Stimulated activated CD8-positive, alpha-beta memory T cell treated with anti-CD3 and anti-CD28 coated beads, Interleukin-12 subunit alpha, Interleukin-12 subunit beta, amount 100 ng/mL, for 24 hours (primary cell): ENCODE data around the gene FAM53A.

ENCODE experiments used
- DNase-seq: peaks from one replicate; pipeline ENCODE4 v3.0.0-alpha.2; 2020; ENCODE audit errors: extremely low read depth

Gene FAM53A

GRCh38 chr4:1623821-1624518, 60.1 kb downstream of the FAM53A start:
- no peak for DNase-seq

GRCh38 chr4:1623400-1623799, 60.7 kb downstream of the FAM53A start:
- no peak for DNase-seq

- no peak for DNase-seq
These were observed 61.2 kb downstream of the FAM53A start for GRCh38 chr4:1622956-1623355.

- DNase-seq = no peak
These were observed 61.9 kb downstream of the FAM53A start for GRCh38 chr4:1622238-1622637.

- no peak for DNase-seq
These were observed 62.6 kb downstream of the FAM53A start for GRCh38 chr4:1621526-1621925.

GRCh38 chr4:1619151-1619672, 64.9 kb downstream of the FAM53A start:
- DNase-seq = no peak

- DNase-seq = no peak
These were observed 65.7 kb downstream of the FAM53A start for GRCh38 chr4:1618438-1618837.

GRCh38 chr4:1616557-1616930, 67.6 kb downstream of the FAM53A start:
- no peak for DNase-seq

GRCh38 chr4:1615786-1616556, 68.1 kb downstream of the FAM53A start:
- DNase-seq = no peak

GRCh38 chr4:1614854-1615595, 69.1 kb downstream of the FAM53A start:
- no peak for DNase-seq

GRCh38 chr4:1614502-1614853, 69.6 kb downstream of the FAM53A start:
- DNase-seq = no peak

GRCh38 chr4:1614049-1614448, 70.1 kb downstream of the FAM53A start:
- DNase-seq = no peak

GRCh38 chr4:1613099-1613495, 71.0 kb downstream of the FAM53A start:
- no peak for DNase-seq

- no peak for DNase-seq
These were observed 71.6 kb downstream of the FAM53A start for GRCh38 chr4:1612278-1613098.

GRCh38 chr4:1611501-1611870, 72.6 kb downstream of the FAM53A start:
- DNase-seq = no peak

- no peak for DNase-seq
These were observed 73.2 kb downstream of the FAM53A start for GRCh38 chr4:1610791-1611500.

- DNase-seq = no peak
These were observed 74.0 kb downstream of the FAM53A start for GRCh38 chr4:1609901-1610790.

GRCh38 chr4:1608821-1609500, 75.2 kb downstream of the FAM53A start:
- DNase-seq = no peak

- DNase-seq = no peak
These were observed 75.8 kb downstream of the FAM53A start for GRCh38 chr4:1608196-1608820.
